ENCODE results near the gene LRRC8A. TPM values are rescaled to one million over a fixed set of nuclear protein-coding genes. Genes with fewer than 3 reads are reported as not detected.

Gene LRRC8A
- total and polyA plus RNA-seq, 2 of the 13 experiments (the other 11 are each of a cell fraction or from before 2014, with no cell fraction given): 16.1 to 40.6 TPM

- TF ChIP-seq ZNF414 (CRISPR knock-in tag; IDR thresholded peaks at IDR 0.05) (no peak), SIX1 (CRISPR knock-in tag; IDR thresholded peaks at IDR 0.05; ENCODE audit: borderline replicate concordance) (0 out of 2 replicates have a peak, but pooled peaks have one; percentile 17), RARA (CRISPR knock-in tag; IDR thresholded peaks at IDR 0.05) (peak; percentile 55), FOXJ3 (CRISPR knock-in tag; IDR thresholded peaks at IDR 0.05; ENCODE audit: borderline replicate concordance) (no peak), ZNF383 (CRISPR knock-in tag; IDR thresholded peaks at IDR 0.05; ENCODE audit: borderline replicate concordance) (no peak), ATF5 (CRISPR knock-in tag; IDR thresholded peaks at IDR 0.05; ENCODE audit: low read depth) (no peak), ZC3H13 (CRISPR knock-in tag; IDR thresholded peaks at IDR 0.05) (peak; percentile 38; the same call in 1 of the 2 replicates), RBAK (CRISPR knock-in tag; IDR thresholded peaks at IDR 0.05) (no peak), KAT8 (CRISPR knock-in tag; IDR thresholded peaks at IDR 0.05) (0 out of 2 replicates have a peak, but pooled peaks have one; percentile 22), SP5 (CRISPR knock-in tag; IDR thresholded peaks at IDR 0.05; ENCODE audit: borderline replicate concordance, low read depth) (peak; percentile 60; the same call in 1 of the 2 replicates), BRF2 (CRISPR knock-in tag; IDR thresholded peaks at IDR 0.05) (no peak), PHF21A (CRISPR knock-in tag; IDR thresholded peaks at IDR 0.05) (peak; percentile 24; the same call in 1 of the 2 replicates), MAX (IDR thresholded peaks at IDR 0.05) (peak; percentile 34; the same call in 1 of the 2 replicates), MED1 (CRISPR knock-in tag; IDR thresholded peaks at IDR 0.05) (peak; percentile 52), CREB1 (IDR thresholded peaks at IDR 0.05) (no peak), CREB1 (CRISPR knock-in tag; IDR thresholded peaks at IDR 0.05) (no peak), SNAPC5 (CRISPR knock-in tag; IDR thresholded peaks at IDR 0.05; ENCODE audit: borderline replicate concordance) (no peak), NR2F6 (IDR thresholded peaks at IDR 0.05) (0 out of 2 replicates have a peak, but pooled peaks have one; percentile 48), NR2F6 (CRISPR knock-in tag; IDR thresholded peaks at IDR 0.05) (peak; percentile 78), RCOR2 (CRISPR knock-in tag; IDR thresholded peaks at IDR 0.05) (no peak), MYC (CRISPR knock-in tag; IDR thresholded peaks at IDR 0.05; ENCODE audit: borderline replicate concordance) (0 out of 2 replicates have a peak, but pooled peaks have one; percentile 43), RXRB (CRISPR knock-in tag; IDR thresholded peaks at IDR 0.05; ENCODE audit: borderline replicate concordance) (peak; percentile 58; the same call in 1 of the 2 replicates), RFXANK (CRISPR knock-in tag; IDR thresholded peaks at IDR 0.05) (no peak), TFDP2 (CRISPR knock-in tag; IDR thresholded peaks at IDR 0.05) (peak; percentile 55; the same call in 1 of the 2 replicates), TGIF2 (CRISPR knock-in tag; IDR thresholded peaks at IDR 0.05) (0 out of 2 replicates have a peak, but pooled peaks have one; percentile 9), HDAC2 (CRISPR knock-in tag; IDR thresholded peaks at IDR 0.05) (peak; percentile 73; the same call in 1 of the 2 replicates), ZNF761 (CRISPR knock-in tag; conservative IDR thresholded peaks at IDR 0.05) (no peak)
Observed at GRCh38 chr9:128919402-128920089, 37.6 kb downstream of the LRRC8A start (continued).
